Right ventricle myocardium inferior (tissue), 1 donor: Measurements from ENCODE around the gene MRPL53. TPM values are rescaled to one million over a fixed set of nuclear protein-coding genes. Genes with fewer than 3 reads are reported as not detected.

Source experiments
- ATAC-seq: fragments of 200-7000 bp; cut with Tn5 transposase; one replicate; pipeline ENCODE4 v1.9.1; 2020; ENCODE audit warnings: mild to moderate bottlenecking, moderate library complexity
- DNase-seq: peaks from one replicate; pipeline ENCODE4 v3.0.0; 2021; ENCODE audit errors: missing footprints
- intact Hi-C: fragments of 100-400 bp; cut with DNase I; formaldehyde crosslinking; loops from one replicate; pipeline ENCODE4 v1.11.0; 2022
- total RNA-seq: library from RNA; stranded (reverse); fragmentation: NEBNext Ultra II Directional; extraction: Animal tissue kit (Norgen Biotek cat#: 25700); gene quantifications from one replicate; pipeline ENCODE4 v1.2.1, GENCODE V29; 2021
- donor health status: DM: no; HTN: yes; CAD: no; lungs with severe emphysema.

The MRPL53 gene
- total RNA-seq, 1 donor from 2014 or later: 167 TPM

- intact Hi-C loops: loop anchor here (5.0 to 10.0 kb wide), 2 partner anchors 84 to 151 kb away; partner anchors contain the start of gene SEMA4F
- DNase-seq (peak; percentile 52), ATAC-seq (no peak)
Measured at GRCh38 chr2:74503506-74504475, 31.3 kb upstream of the MRPL53 start.

- DNase-seq (peak; percentile 90), ATAC-seq (peak; percentile 73)
- intact Hi-C loops: loop anchor here (5.0 to 10.0 kb wide), 2 partner anchors 84 to 152 kb away; partner anchors contain the start of gene SEMA4F
Measured at GRCh38 chr2:74502720-74503505, 30.4 kb upstream of the MRPL53 start.

GRCh38 chr2:74502147-74502719, 29.8 kb upstream of the MRPL53 start:
- intact Hi-C loops: loop anchor here (5.0 to 10.0 kb wide), 2 partner anchors 85 to 153 kb away; partner anchors contain the start of gene SEMA4F
- ATAC-seq (no peak), DNase-seq (peak; percentile 65)

GRCh38 chr2:74501335-74502071, 29.0 kb upstream of the MRPL53 start:
- intact Hi-C loops: loop anchor here (5.0 to 10.0 kb wide), 2 partner anchors 86 to 153 kb away; partner anchors contain the start of gene SEMA4F
- no peak for ATAC-seq
- DNase-seq: no peak

GRCh38 chr2:74500578-74500946, 28.1 kb upstream of the MRPL53 start:
- ATAC-seq (no peak), DNase-seq (no peak)
- intact Hi-C loops: loop anchor here (5.0 to 10.0 kb wide), 2 partner anchors 87 to 154 kb away; partner anchors contain the start of gene SEMA4F

- ATAC-seq (no peak), DNase-seq (peak; percentile 50)
- intact Hi-C loops: loop anchor here (5.0 to 10.0 kb wide), 2 partner anchors 87 to 155 kb away; partner anchors contain the start of gene SEMA4F
Measured at GRCh38 chr2:74499940-74500577, 27.6 kb upstream of the MRPL53 start.

GRCh38 chr2:74499267-74499939, 26.9 kb upstream of the MRPL53 start, which contains the start of gene LBX2:
TSS of gene LBX2 (minus strand) at chr2:74499603. CDS start at chr2:74499537, 66 bp downstream.
- intact Hi-C loops: no loop called here

GRCh38 chr2:74498500-74499266, 26.2 kb upstream of the MRPL53 start:
- intact Hi-C loops: no loop called here
- DNase-seq (peak; percentile 56), ATAC-seq (no peak)

More at GRCh38 chr2:74499267-74499939, 26.9 kb upstream of the MRPL53 start, which contains the start of gene LBX2:
- no peak for ATAC-seq
- DNase-seq: peak; percentile 68

- intact Hi-C loops: no loop called here
- no peak for ATAC-seq
- peak; percentile 46 for DNase-seq
Measured at GRCh38 chr2:74497777-74498499, 25.5 kb upstream of the MRPL53 start.

- no peak for ATAC-seq
- intact Hi-C loops: no loop called here
- no peak for DNase-seq
Measured at GRCh38 chr2:74496997-74497776, 24.7 kb upstream of the MRPL53 start.

- intact Hi-C loops: no loop called here
- no peak for ATAC-seq
- no peak for DNase-seq
Measured at GRCh38 chr2:74495440-74495839, 23.0 kb upstream of the MRPL53 start.

- DNase-seq: no peak
- no peak for ATAC-seq
- intact Hi-C loops: no loop called here
Measured at GRCh38 chr2:74493546-74493945, 21.1 kb upstream of the MRPL53 start.

GRCh38 chr2:74491648-74492544, 19.4 kb upstream of the MRPL53 start:
- intact Hi-C loops: no loop called here
- ATAC-seq (no peak), DNase-seq (no peak)

- ATAC-seq: no peak
- no peak for DNase-seq
- intact Hi-C loops: no loop called here
Measured at GRCh38 chr2:74489906-74490305, 17.4 kb upstream of the MRPL53 start.
